Measurements from ENCODE around the gene KCNQ2. TPM values are rescaled to one million over a fixed set of nuclear protein-coding genes. Genes with fewer than 3 reads are reported as not detected.

Gene KCNQ2
- total RNA-seq, 1 donor from 2014 or later: 11.5 TPM

DNA sequence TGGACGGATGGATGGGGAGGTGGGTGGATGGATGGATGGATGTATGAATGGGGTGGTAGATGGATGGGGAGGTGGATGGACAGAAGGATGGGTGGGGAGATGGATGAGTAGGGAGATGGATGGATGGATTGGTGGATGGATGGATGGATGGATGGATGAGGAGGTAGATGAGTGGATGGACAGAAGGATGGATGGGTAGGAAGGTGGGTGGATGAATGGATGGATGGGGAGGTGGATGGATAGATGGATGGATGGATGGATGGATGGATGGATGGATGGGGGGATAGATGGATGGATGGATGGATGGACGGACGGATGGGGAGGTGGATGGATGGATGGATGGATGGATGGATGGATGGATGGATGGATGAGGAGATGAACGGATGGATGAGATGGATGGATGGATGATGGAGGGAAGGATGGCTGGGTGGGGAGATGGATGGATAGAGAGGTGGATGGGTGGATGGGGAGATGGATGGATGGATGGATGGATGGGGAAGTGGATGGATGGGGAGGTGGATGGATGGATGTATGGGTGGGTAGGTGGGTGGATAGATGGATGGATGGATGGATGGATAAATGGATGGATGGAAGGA is 19.3 kb upstream of the KCNQ2 start:
- Histone ChIP-seq H3K9me3 (ENCODE audit: insufficient read depth, low read depth, low read length) (no peaks in the 10 kb centered on the region), H3K4me1 (ENCODE audit: insufficient read depth, low read length) (no peaks in the 10 kb centered on the region), H3K27me3 (ENCODE audit: insufficient read depth, low read length) (peaks cover 4% of the 10 kb centered on the region), H3K36me3 (ENCODE audit: insufficient read depth, low read length) (no peaks in the 10 kb centered on the region), H3K79me2 (ENCODE audit: insufficient read depth, low read length) (no peaks in the 10 kb centered on the region), H3K9ac (ENCODE audit: low read length) (no peak overlapping the region), H3K27ac (ENCODE audit: low read depth, low read length) (no peak overlapping the region), H3K4me2 (ENCODE audit: low read length) (no peak overlapping the region), H4K20me1 (ENCODE audit: insufficient read depth, low read length) (no peaks in the 10 kb centered on the region), H3K4me3 (ENCODE audit: insufficient read depth, low read depth, low read length) (no peak overlapping the region), H2AFZ (ENCODE audit: low read depth, low read length) (no peak overlapping the region)
- H3K9me3 Mint-ChIP-seq (ENCODE audit: unreplicated experiment): peaks cover 5% of the 10 kb centered on the region
- peaks cover 16% of the 10 kb centered on the region for H3K27me3 Mint-ChIP-seq (ENCODE audit: low read depth, unreplicated experiment)
- H3K36me3 Mint-ChIP-seq (ENCODE audit: low read depth, unreplicated experiment): peaks cover 2% of the 10 kb centered on the region
- no peak for FAIRE-seq
- no peak overlapping the region for H3K4me3 Mint-ChIP-seq (ENCODE audit: unreplicated experiment)
- H3K27ac Mint-ChIP-seq (ENCODE audit: unreplicated experiment): no peak overlapping the region
- DNase-seq (ENCODE audit: low read depth): no peak
- H3K4me1 Mint-ChIP-seq (ENCODE audit: low read depth, unreplicated experiment): no peaks in the 10 kb centered on the region
- TF ChIP-seq EZH2 (IDR thresholded peaks at IDR 0.05; ENCODE audit: insufficient read depth, low read length): no peak
- TF ChIP-seq, protein P1, sequence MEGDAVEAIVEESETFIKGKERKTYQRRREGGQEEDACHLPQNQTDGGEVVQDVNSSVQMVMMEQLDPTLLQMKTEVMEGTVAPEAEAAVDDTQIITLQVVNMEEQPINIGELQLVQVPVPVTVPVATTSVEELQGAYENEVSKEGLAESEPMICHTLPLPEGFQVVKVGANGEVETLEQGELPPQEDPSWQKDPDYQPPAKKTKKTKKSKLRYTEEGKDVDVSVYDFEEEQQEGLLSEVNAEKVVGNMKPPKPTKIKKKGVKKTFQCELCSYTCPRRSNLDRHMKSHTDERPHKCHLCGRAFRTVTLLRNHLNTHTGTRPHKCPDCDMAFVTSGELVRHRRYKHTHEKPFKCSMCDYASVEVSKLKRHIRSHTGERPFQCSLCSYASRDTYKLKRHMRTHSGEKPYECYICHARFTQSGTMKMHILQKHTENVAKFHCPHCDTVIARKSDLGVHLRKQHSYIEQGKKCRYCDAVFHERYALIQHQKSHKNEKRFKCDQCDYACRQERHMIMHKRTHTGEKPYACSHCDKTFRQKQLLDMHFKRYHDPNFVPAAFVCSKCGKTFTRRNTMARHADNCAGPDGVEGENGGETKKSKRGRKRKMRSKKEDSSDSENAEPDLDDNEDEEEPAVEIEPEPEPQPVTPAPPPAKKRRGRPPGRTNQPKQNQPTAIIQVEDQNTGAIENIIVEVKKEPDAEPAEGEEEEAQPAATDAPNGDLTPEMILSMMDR (IDR thresholded peaks at IDR 0.05; ENCODE audit: insufficient read depth, low read depth, low read length): no peak

- no peak overlapping the region for H3K4me2 ChIP-seq (ENCODE audit: low read length)
- H3K9ac ChIP-seq (ENCODE audit: low read length): no peak overlapping the region
- no peak overlapping the region for H3K4me3 ChIP-seq (ENCODE audit: insufficient read depth, low read depth, low read length)
- H3K27me3 Mint-ChIP-seq (ENCODE audit: low read depth, unreplicated experiment): peaks cover 18% of the 10 kb centered on the region
- H3K27me3 ChIP-seq (ENCODE audit: insufficient read depth, low read length): peaks cover 4% of the 10 kb centered on the region
- H3K27ac Mint-ChIP-seq (ENCODE audit: unreplicated experiment): no peak overlapping the region
- H4K20me1 ChIP-seq (ENCODE audit: insufficient read depth, low read length): no peaks in the 10 kb centered on the region
- H3K36me3 Mint-ChIP-seq (ENCODE audit: low read depth, unreplicated experiment): peaks cover 4% of the 10 kb centered on the region
- no peak overlapping the region for H3K27ac ChIP-seq (ENCODE audit: low read depth, low read length)
- no peaks in the 10 kb centered on the region for H3K9me3 ChIP-seq (ENCODE audit: insufficient read depth, low read depth, low read length)
- no peak for DNase-seq (ENCODE audit: low read depth)
- no peak overlapping the region for H3K4me3 Mint-ChIP-seq (ENCODE audit: unreplicated experiment)
- H3K4me1 ChIP-seq (ENCODE audit: insufficient read depth, low read length): no peaks in the 10 kb centered on the region
- no peaks in the 10 kb centered on the region for H3K79me2 ChIP-seq (ENCODE audit: insufficient read depth, low read length)
- no peak overlapping the region for H2AFZ ChIP-seq (ENCODE audit: low read depth, low read length)
- no peak for FAIRE-seq
- no peaks in the 10 kb centered on the region for H3K36me3 ChIP-seq (ENCODE audit: insufficient read depth, low read length)
- H3K4me1 Mint-ChIP-seq (ENCODE audit: low read depth, unreplicated experiment): no peaks in the 10 kb centered on the region
- TF ChIP-seq EZH2 (IDR thresholded peaks at IDR 0.05; ENCODE audit: insufficient read depth, low read length): no peak
- TF ChIP-seq, protein P1 (IDR thresholded peaks at IDR 0.05; ENCODE audit: insufficient read depth, low read depth, low read length): no peak
- H3K9me3 Mint-ChIP-seq (ENCODE audit: unreplicated experiment): peaks cover 8% of the 10 kb centered on the region
Measured at GRCh38 chr20:63491078-63491477, 18.6 kb upstream of the KCNQ2 start.

DNA sequence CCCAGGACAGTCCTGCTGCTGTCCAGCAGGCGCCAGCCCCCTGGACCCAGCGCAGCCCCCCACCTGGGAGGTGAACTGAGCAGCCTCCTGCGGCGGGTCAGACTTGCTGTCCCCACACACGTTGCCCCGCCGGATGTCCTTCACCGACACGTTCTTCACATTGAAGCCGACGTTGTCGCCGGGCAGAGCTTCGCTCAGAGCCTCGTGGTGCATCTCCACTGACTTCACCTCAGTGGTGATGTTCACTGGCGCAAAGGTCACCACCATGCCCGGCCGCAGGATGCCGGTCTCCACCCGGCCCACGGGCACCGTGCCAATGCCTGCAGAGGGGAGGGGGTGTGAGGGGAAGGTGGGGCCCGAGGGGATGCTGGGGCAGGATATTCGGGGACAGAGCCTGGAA is 18.0 kb upstream of the KCNQ2 start:
- Histone ChIP-seq H3K9ac (ENCODE audit: low read length) (no peak overlapping the region), H3K36me3 (ENCODE audit: insufficient read depth, low read length) (no peaks in the 10 kb centered on the region), H3K27ac (ENCODE audit: low read depth, low read length) (no peak overlapping the region), H3K27me3 (ENCODE audit: insufficient read depth, low read length) (peaks cover 4% of the 10 kb centered on the region), H3K9me3 (ENCODE audit: insufficient read depth, low read depth, low read length) (no peaks in the 10 kb centered on the region), H3K79me2 (ENCODE audit: insufficient read depth, low read length) (no peaks in the 10 kb centered on the region), H4K20me1 (ENCODE audit: insufficient read depth, low read length) (no peaks in the 10 kb centered on the region), H3K4me1 (ENCODE audit: insufficient read depth, low read length) (no peaks in the 10 kb centered on the region), H2AFZ (ENCODE audit: low read depth, low read length) (no peak overlapping the region), H3K4me2 (ENCODE audit: low read length) (no peak overlapping the region), H3K4me3 (ENCODE audit: insufficient read depth, low read depth, low read length) (no peak overlapping the region)
- no peak overlapping the region for H3K27ac Mint-ChIP-seq (ENCODE audit: unreplicated experiment)
- H3K27me3 Mint-ChIP-seq (ENCODE audit: low read depth, unreplicated experiment): peaks cover 22% of the 10 kb centered on the region
- TF ChIP-seq EZH2 (IDR thresholded peaks at IDR 0.05; ENCODE audit: insufficient read depth, low read length): no peak
- TF ChIP-seq, protein P1 (IDR thresholded peaks at IDR 0.05; ENCODE audit: insufficient read depth, low read depth, low read length): no peak
- FAIRE-seq: no peak
- DNase-seq (ENCODE audit: low read depth): no peak
- H3K4me3 Mint-ChIP-seq (ENCODE audit: unreplicated experiment): no peak overlapping the region
- H3K9me3 Mint-ChIP-seq (ENCODE audit: unreplicated experiment): peaks cover 8% of the 10 kb centered on the region
- H3K36me3 Mint-ChIP-seq (ENCODE audit: low read depth, unreplicated experiment): peaks cover 5% of the 10 kb centered on the region
- H3K4me1 Mint-ChIP-seq (ENCODE audit: low read depth, unreplicated experiment): no peaks in the 10 kb centered on the region
